HG03460 (cell line): ENCODE results near the gene PANK1.
"Not testable (repeated sequence)": the region's sequence is repeated elsewhere in the genome, so short reads cannot be mapped to it uniquely, and the experiment has no call there.

ENCODE experiments used
- ATAC-seq: cut with Tn5 transposase; IDR thresholded peaks from one replicate; pipeline ENCODE4 v1.9.1; 2021; ENCODE audit not compliant: unreplicated experiment

Gene PANK1

DNA sequence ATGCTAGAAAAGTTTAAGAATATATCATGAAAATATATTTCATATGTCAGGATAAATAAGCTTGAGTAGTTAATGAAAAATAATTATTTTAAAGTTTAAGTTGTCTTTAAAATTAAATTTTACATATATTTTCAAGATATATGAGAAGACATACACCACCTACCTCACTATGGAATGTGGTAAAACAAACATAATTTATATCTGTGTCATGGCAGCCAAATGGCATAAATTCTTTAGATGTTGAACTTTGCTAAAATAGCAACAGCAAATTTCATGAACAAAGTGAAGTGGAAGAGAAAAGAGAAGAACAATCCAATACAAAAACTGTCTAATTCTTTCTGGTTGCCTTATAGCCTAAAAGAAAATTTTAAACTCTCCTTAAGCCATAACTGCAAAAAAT is 70.0 kb downstream of the PANK1 start:
- ATAC-seq: no peak

DNA sequence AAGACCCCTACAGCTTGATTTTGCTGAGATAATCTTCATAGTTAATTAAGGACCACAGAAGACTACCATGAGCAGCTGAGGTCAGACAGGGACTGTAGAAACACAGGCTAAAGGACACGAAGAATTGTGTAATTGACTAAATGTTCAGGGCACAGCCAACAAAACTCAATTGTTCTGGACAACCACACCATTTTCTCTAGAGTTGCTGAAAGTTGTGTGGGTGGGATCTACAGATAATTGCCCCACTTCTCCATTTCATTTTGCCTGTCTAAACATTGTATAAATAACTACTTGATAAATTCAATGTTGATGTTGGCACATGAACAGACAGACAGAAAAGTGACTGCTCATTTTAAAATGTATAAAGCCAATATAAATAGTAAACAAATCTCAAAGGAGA is 70.7 kb downstream of the PANK1 start:
- ATAC-seq: no peak

DNA sequence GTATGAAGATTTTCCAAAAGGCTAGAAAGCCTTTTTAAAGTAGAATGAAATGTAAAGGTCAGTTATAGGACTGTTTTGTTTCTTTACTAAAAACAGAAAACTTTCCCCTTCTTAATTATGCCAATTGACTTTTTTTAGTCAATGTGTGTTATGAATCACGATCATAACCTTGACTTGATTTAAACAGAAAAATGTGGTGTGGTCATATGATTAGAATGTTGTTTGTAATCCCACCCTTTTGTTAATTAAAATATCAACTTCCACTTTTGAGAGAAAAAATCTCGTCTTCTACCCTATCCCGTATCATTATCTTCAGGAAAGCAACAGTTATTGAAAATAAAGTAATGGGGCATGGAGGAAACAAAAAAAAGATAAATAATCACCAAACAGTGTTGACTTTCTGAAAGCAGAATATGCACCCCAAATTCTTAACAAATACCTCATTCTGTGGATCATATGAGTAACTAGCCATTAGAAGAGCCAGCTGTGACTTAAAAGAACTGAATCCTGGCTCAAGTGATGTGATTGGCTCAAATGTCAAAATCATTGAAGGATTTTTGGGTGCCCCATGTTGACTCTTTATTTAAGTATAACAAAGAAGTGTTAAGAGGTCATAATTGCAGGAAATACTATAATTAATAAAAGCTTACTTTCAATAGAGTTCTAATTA is 77.3 kb downstream of the PANK1 start:
- ATAC-seq: no peak

DNA sequence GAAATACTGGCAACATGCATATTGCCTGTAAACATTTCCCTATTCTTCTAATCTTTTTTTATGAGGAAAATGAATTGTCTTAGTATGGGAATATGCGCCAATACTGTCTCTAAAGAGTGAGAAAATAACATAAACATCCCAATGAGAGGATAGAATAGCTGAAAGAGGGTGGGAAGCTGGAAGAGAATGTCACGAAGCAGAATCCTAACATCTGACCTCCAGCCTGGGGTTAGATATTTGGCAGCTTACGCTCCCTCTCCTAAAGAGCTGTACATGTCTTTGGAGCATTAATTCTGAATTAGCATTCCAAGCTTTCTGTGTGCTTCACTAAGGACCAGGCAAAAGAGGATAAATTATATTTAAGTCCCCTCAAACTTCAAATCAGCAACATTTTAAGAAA is 78.0 kb downstream of the PANK1 start:
- ATAC-seq: no peak

DNA sequence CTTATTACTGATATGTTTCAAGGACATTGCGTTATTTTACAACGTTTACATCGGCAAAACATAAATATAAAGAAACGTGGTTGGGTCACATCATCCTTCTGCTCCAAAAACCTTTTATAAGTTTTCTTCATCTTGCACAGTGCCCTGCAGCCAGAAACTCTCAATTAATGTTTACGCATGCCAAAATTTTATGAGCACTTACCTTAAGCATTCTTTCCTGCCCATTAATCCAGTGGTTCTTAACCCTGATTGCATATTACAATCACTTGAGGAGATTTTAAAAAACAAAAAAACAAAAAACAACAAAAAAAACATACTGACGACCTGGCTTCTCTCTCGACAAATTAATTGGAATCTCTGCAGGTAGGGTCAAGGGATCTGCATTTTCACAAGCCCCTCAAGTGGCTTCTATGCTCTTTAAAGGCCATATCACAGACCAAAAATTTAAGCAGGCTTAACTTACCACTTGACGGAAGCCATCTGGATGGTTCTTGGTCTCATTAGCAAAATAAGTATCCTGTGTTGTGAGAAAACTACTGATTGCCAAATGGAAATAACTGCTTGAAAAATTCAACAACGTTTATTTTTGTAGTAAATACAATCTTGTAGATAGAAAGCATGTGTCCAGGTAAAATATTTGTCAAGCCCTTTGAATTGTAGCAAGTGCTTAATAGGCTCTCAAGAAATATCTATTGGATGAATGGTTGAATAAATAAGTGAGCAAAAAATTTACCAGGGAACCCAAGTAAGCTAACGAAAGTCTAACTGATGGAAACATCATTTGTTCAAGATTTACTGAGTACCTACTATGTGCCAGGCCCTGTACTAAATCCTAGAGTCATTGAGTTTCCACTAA is 78.7 kb downstream of the PANK1 start:
- no peak for ATAC-seq

DNA sequence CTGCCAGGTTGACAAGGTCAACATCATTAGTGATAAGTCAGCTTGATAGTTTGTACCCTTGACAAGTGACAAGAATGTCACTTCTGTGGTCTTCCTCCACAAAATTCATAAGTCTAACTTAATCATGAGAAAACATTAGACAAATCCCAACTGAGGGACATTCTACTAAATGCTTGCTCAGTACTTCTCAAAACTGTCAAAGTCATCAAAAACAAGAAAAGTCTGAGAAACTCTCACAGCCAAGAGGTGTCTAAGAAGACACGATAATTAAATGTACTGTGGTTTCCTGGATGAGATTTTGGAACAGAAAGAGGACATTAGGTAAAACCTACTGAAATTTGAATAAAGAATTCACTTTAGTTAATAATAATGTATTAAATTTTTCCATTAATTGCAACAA is 79.9 kb downstream of the PANK1 start:
- no peak for ATAC-seq

DNA sequence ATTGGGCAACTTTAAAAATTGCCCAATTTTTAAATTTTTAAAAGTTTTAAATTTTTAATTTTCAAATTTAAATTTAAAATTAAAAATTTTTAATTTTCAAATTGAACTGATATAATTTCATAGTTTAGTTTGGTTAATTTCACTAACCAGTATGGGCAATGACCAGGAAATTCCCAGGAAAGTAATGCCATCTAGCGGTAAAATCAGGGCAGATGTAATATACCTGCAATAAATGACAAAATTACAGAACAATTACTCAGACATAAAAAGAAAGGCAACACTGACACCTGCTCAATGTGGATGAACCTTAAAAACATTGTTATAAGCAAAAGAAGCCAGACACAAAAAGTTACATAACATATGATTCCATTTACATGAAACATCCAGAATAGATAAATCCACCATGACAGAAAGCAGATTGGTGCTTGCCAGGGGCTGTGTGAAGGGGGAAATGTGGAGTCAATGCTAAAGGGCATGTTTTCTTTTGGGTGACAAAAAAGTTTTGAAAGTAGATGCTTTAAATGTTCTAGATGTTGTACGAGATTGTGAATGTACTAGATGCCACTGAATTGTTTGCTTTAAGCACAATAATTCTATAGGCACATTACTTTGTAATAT is 81.1 kb downstream of the PANK1 start:
- ATAC-seq: no peak

DNA sequence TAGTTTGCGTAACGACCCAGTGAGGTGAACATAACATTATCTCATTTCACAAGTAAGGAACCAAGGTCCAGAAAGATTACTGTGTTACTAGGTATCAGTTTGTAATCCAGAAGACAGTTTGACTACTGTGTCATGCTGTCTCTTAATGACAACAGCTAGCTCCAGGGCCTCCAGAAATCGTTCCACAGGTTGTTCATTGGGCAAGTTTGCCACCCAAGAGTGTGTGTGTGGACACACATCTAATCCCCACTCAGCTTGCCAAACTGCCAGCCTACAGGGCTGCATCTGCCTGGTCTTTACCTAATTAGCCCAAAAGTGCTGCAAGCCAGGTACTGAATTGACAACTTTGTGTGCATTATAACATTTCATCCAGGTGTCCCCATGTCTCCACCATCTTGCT is 81.7 kb downstream of the PANK1 start:
- ATAC-seq: no peak

DNA sequence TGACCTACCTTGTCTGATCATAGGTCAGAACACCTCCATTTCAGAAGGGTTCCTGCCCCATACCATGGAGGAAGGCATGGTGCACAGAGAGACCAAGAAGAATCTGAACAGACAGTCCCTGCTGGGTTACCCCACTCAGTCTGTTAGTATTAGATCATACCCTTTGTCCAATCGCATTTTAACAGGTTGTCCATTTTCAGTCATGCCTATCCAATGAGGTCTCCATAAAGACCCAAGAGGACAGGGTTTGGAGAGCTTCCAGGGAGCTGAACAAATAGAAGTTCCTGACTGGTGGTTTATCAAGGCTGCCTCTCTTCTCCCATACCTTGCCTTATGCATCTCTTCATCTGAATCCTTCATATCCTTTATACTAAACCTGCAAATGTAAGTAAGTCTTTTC is 88.4 kb downstream of the PANK1 start:
- no peak for ATAC-seq

DNA sequence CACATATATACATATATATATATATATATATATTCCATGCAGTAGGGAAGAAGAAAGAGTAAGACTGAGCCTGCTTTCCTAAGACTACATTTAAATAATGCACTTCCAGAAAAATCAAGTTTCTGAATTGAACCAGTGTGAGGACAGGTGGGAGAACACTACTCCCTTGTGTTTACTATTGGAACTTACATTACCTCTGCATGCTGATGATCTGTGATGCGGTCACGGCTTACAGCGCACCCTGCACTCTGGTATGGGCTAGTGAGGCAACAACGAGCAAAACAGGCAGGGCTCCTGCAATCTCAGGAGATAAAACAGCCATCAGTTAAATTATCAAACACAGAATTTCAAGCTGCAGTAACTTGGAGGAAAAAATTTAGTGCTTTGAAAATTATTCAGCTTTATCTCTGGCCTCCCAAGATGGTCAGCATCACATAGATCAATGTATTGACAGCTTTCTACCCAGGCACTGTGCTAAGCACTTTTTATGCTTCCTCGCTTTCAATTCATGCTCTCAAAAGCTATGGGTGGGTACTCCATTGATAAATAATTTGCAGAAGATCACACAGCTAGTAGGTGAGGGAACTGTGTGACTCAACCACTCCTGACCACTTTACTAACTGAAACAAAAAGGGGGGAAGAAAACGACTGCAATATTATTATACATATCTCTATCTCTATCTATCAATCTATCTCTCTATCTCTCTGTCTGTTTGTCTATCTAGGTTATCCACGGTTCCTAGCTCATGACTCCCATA is 89.2 kb downstream of the PANK1 start:
- no peak for ATAC-seq

DNA sequence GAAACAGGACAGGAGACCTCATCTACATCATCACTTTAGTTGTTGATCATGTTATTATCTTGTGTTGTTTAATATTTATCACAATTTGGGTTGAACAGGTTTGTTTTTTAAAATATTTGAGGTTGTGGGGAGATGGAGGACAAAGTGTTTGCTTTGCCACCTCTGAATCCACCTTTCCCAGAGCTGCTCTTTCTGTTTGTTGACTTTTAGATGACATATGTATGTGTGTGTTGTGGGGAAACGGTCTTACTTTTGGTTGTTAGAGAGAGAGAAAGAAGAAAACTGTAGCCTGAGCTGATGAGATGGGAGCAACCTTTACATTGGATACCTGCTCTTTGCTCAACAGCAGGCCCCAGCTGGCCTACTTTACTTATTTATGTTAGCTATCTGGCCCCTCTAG is 90.6 kb downstream of the PANK1 start:
- no peak for ATAC-seq

DNA sequence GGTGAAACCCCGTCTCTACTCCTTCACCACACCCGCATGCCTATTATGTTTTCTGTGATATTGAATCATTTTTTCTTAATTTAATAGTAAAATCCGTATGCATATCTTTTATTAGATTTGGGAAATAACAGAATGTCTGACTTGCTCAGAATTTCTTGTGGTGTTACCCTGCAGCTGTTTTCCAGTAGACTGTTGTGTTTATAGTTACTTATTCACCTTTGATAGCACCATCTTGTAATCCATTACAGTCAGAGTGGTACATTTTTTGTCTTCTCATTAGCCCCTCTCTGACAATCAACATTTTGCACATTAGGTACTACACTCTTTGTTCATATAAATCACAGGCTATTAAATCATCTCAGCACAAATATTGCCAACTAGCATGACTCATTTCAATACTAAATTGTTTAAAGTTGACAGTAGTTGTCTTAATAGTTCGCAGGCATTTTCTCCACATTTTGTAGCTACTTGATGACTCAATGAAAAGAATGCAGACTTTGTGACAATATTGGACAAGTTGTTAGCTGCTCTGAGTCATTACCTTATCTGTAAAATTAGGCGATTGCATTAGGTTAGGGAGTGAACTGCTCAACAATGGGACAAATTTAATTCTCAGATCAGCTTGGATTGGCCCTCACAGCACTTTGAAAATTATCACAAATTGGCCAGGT is 91.8 kb downstream of the PANK1 start:
- ATAC-seq: no peak

DNA sequence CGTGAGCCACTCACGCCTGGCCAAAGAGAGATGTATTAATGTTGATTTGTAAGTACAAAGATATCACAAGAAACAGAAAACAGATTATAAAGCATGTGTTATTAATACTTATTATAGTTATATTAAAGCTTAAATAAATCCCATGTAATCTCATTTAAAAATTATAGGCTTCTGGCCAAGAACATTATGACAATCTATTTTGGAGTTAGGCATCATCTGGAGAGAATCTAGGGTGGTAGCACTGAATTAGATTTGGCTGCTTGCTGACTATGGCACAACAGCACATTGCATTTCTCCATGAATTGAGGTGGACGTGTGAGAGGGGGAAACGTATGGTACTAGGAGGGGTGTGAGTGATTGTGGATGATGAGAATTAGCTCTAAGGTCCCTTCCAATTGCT is 92.8 kb downstream of the PANK1 start:
- ATAC-seq: no peak

DNA sequence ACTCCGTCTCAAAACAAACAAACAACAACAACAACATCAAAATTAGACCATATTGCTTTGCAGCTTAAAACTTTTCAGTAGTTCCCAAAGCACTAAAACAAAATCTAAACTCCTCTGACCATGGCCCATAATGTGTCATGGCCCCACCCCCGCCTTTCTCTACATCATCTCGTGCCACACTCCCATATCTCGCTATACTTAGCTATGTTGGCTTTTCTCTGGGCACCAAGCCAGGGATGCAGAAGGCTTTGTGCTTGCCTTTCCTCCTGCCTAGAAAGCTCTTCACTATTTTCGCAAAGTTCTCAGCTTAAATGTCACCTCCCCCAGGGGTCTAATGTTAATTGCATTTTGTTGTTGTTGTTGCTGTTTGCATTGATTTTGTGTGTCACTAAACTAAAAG is 94.5 kb downstream of the PANK1 start:
- no peak for ATAC-seq

DNA sequence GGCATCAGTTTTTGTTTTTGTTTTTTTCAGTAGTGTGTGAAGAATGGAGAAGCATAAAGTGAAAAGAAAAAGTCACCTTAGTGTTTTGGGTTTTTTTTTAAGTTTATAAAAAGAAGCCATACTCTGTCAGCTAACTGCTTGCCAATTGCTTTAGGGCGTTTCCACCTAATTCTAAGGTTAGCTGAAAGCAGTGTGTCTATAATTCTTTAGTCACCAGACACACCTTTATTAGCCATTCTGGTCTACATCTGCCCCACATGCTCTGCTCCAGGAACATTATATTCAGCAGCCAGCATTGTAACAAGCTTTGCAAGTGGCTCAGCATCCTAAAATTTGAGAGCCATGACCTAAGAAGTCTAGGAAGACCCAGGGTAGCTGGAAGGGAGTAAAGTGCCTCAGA is 95.5 kb downstream of the PANK1 start:
- no peak for ATAC-seq

DNA sequence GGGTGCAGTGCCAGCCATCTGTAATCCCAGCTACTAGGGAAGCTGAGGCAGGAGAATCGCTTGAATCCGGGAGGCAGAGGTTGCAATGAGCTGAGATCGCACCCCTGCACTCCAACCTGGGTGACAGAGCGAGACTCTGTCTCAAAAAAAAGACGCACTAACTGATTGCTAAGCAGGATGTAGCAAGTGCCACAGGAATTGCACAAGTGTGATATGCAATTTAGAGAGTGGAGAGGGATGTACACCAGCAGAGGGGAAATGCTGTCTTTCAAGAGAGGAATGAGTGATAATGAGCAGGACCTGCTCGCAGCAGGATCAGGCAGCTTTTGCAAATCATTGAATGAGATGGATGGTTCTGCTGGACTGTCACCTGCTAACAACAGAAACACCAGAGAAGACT is 96.4 kb downstream of the PANK1 start:
- no peak for ATAC-seq

DNA sequence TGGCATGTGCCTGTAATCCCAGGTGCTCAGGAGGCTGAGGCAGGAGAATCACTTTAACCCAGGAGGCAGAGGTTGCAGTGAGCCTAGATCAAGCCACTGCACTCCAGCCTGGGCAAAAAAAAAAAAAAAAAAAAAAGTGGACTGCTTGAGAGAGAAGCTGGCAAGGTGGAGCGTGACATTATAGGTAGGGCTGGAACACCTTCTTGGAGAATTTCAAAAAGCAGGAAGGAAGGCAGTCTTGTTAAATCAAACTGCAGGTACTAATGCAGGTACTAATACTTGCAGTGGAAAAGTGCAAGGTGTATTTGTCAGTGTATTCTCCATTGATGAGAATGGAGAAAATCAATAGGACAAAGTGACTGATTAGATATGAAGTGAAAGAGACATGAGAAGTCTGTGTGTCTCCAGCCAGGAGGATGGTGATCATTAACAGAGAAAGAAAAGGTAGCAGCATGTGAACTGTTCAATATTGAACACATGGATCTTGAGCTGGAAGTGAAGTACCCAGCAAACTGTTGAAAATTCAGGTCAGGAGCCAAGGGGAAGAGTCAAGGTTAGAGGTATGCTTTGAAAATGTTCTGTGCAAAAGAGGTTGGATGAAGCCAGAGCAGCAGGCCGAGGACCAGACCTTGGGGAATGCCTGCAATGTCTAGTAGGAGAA is 97.1 kb downstream of the PANK1 start:
- no peak for ATAC-seq

DNA sequence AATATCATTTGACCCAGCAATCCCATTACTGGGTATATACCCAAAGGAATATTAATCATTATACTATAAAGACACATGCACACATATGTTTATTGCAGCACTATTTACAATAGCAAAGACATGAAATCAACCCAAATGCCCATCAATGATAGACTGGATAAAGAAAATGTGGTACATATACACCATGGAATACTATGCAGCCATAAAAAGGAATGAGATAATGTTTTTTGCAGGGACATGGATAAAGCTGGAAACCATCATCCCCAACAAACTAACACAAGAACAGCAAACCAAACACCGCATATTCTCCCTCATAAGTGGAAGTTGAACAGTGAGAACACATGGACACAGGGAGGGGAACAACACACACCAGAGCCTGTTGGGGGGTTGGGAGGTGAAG is 98.4 kb downstream of the PANK1 start:
- not testable (repeated sequence) for ATAC-seq

DNA sequence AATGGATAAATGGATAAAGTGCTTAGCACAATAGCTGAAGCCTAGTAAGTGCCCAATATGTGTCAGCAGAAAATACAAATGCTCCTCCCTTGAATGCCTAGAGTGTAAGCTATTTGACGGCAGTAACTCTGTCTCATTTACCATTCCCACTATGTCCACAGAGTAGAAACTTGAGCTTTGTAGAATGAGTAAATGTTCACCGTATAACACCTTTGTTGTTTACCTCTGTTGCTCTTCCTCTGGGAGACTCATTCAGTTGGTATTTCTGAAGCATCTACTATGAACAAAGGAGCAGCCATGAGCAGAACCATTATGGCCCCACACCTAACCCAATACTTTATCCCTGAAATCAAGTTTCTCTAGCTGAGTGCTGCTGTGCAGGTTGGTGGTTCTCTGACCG is 101.2 kb downstream of the PANK1 start:
- ATAC-seq: no peak

DNA sequence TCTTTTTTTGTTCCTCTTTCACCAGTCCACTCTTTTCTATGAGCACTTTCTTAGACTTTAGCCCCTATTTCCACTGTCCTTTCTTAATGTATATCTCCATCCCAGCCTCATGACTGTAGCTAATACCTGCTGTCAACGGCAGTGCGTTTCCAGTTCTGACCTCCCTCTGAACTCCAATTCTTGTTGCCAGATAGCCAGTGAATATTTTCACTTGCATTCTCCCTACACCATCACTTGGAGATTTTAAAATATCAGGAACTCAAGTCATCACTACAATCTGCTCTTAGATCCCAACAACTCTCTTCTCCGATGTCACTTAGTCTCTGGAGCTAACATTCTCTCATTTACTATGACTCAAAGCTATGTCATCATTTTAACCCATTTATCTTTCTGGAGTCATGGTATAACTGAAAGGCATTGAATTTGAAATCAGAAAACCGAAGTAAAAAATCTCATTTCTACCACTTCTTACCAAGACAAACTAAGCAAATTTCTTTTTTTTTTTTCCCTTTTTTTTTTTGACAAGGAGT is 104.6 kb downstream of the PANK1 start:
- ATAC-seq: no peak
